DMS114 treated with DMSO at 0.1 percent for 48 hours (cell line): ENCODE results near the gene OFD1.

ENCODE experiments used
- DNase-seq: peaks from one replicate; lab custom pipeline; 2025; ENCODE audit not compliant: unreplicated experiment; lab: John Stamatoyannopoulos, UW

Gene OFD1

GRCh38 chrX:13790206-13791131, 55.9 kb downstream of the OFD1 start:
- no peak for DNase-seq

GRCh38 chrX:13791145-13791544, 56.6 kb downstream of the OFD1 start:
- no peak for DNase-seq

- no peak for DNase-seq
Measured at GRCh38 chrX:13791559-13791958, 57.0 kb downstream of the OFD1 start.

GRCh38 chrX:13793897-13794296, 59.3 kb downstream of the OFD1 start:
- DNase-seq = no peak

GRCh38 chrX:13794417-13794816, 59.9 kb downstream of the OFD1 start:
- no peak for DNase-seq

- no peak for DNase-seq
Measured at GRCh38 chrX:13797512-13797911, 63.0 kb downstream of the OFD1 start.

GRCh38 chrX:13798184-13798583, 63.6 kb downstream of the OFD1 start:
- DNase-seq = no peak

GRCh38 chrX:13803116-13803515, 68.6 kb downstream of the OFD1 start:
- no peak for DNase-seq

- no peak for DNase-seq
Measured at GRCh38 chrX:13805241-13805640, 70.7 kb downstream of the OFD1 start.

GRCh38 chrX:13808293-13808692, 73.7 kb downstream of the OFD1 start:
- no peak for DNase-seq

- DNase-seq = no peak
Measured at GRCh38 chrX:13808865-13809264, 74.3 kb downstream of the OFD1 start.

- DNase-seq = no peak
Measured at GRCh38 chrX:13815664-13816063, 81.1 kb downstream of the OFD1 start.

- DNase-seq = no peak
Measured at GRCh38 chrX:13816176-13816575, 81.6 kb downstream of the OFD1 start.

GRCh38 chrX:13816643-13817627, 82.4 kb downstream of the OFD1 start, which contains the start of gene GPM6B:
Gene GPM6B (minus strand): TSS chrX:13817093. CDS start chrX:13816904, 189 bp downstream.
- no peak for DNase-seq
